C4-2B (cell line): ENCODE results near the gene STEAP3.

Source experiments
- H3K27ac ChIP-seq: fragments of 450-650 bp; 2 replicates; pipeline ENCODE4 v1.5.1; 2017
- ZFX ChIP-seq: fragments of 450-650 bp; IDR thresholded peaks from 2 replicates; pipeline ENCODE4 v1.6.1; 2017
- TF ChIP-seq, protein P1 (sequence below): fragments of 450-650 bp; conservative IDR thresholded peaks from 2 replicates; pipeline ENCODE4 v1.5.1; 2017; ENCODE audit warnings: mild to moderate bottlenecking

STEAP3 gene, protein sequence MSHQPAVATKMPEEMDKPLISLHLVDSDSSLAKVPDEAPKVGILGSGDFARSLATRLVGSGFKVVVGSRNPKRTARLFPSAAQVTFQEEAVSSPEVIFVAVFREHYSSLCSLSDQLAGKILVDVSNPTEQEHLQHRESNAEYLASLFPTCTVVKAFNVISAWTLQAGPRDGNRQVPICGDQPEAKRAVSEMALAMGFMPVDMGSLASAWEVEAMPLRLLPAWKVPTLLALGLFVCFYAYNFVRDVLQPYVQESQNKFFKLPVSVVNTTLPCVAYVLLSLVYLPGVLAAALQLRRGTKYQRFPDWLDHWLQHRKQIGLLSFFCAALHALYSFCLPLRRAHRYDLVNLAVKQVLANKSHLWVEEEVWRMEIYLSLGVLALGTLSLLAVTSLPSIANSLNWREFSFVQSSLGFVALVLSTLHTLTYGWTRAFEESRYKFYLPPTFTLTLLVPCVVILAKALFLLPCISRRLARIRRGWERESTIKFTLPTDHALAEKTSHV

DNA sequence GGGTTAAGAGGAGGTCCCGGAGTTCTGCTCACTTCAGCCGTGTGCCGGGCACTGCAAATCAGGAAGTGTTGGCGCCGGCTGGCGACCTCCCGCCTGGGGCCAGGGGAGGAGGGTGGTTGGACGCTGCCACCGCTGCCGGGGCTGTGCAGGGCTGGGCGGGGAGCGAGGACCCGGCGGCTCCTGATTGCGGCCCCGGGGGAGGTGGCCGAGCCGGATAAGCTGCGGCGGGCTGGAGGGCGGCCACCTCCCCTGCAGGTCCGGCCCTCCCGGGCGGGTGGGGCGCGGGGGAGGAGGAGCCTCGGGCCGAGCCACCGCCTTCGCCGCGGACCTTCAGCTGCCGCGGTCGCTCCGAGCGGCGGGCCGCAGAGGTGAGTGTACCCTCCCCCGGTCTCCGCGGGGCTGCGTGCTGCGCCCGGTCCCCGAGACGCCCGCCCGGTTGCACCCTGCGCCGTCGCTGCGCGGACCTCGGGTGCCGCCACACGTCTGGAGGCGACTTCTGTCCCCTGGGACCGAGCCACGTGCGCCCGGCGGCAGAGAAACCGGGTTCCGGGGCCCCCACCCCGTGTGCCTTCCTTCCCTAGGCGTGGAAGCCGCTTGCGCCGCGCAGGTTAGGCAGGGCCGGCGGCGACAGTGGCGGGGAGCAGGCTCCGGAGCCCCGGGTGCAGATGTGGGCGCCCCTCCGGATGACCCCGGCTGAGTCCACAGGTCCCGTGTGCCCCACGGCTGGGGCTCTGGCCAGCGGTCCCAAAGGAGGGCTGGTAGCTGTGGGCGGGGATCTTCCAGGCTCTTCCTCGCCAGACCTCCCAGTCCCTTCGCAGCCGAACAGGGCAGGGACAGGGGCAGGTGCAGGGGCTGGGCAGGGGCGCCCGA lies at the start of gene STEAP3:
TSS of gene STEAP3 (plus strand) at position 314 of the 870 bp plus-strand sequence. CDS start 7,179 bp downstream, outside the sequence.
- peak within 1 kb of the TSS; percentile 82 for H3K27ac ChIP-seq
- TF ChIP-seq, protein P1, sequence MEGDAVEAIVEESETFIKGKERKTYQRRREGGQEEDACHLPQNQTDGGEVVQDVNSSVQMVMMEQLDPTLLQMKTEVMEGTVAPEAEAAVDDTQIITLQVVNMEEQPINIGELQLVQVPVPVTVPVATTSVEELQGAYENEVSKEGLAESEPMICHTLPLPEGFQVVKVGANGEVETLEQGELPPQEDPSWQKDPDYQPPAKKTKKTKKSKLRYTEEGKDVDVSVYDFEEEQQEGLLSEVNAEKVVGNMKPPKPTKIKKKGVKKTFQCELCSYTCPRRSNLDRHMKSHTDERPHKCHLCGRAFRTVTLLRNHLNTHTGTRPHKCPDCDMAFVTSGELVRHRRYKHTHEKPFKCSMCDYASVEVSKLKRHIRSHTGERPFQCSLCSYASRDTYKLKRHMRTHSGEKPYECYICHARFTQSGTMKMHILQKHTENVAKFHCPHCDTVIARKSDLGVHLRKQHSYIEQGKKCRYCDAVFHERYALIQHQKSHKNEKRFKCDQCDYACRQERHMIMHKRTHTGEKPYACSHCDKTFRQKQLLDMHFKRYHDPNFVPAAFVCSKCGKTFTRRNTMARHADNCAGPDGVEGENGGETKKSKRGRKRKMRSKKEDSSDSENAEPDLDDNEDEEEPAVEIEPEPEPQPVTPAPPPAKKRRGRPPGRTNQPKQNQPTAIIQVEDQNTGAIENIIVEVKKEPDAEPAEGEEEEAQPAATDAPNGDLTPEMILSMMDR, result no peak
- TF ChIP-seq ZFX, result peak; percentile 50; the same call in 1 of the 2 replicates

DNA sequence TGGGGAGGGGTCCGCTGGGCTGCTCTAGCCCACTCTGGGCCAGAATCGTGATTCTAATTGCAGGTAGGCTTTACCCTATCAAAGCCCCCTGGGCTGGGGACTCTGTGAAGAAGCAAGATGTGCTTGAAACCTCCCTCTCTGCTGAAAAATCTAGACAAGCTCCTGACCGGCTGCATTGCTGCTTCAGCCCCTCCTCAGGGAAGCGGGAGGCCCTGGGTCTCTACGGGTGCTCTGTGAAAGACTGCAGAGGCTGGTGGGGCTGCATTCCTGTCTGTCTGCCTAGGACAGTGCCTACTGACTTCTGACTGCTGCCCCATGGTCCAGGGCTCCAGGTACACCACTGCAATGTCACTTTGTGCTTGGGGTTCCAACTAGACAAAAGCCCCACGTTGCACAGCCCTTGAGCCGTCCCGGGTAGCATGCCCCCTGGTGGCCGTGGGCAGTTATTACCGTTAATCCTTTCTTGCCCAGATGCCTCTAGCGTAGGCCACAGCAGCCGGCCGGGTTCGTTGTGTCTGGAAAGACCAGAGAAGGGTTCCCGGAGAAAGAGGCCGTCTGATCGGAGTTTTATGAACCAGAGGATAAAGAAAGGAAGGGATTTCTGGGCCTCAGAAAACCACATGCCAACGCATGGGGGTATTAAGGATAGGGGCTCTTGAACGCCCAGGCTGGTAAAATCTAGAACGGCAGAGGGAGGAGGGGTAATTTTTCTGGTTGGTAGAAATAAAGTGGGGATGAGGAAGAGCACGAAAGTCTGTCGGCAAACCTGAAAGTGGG lies 49.2 kb upstream of the STEAP3 start:
- H3K27ac ChIP-seq, result no peak overlapping the region
- TF ChIP-seq ZFX, result no peak
- TF ChIP-seq, protein P1, result peak; percentile 90

DNA sequence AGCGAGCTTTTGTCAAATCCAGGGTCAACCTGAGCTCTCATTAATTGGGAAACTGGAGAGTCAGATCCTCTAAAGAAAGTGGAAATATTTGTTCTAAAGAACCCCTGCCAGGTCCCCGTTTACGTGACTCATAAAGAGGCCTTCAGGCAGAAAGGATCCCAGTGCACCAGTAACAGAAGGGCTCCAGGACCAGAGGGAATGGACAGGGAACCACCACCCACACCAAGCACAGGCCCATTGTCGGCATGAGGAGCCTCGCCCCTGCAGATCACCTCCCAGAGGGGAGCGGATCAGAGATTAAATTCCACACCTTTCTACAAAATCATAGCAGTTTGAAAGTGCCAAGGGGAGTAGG lies 48.7 kb upstream of the STEAP3 start:
- TF ChIP-seq ZFX, result no peak
- TF ChIP-seq, protein P1, result no peak
- H3K27ac ChIP-seq, result no peak overlapping the region

DNA sequence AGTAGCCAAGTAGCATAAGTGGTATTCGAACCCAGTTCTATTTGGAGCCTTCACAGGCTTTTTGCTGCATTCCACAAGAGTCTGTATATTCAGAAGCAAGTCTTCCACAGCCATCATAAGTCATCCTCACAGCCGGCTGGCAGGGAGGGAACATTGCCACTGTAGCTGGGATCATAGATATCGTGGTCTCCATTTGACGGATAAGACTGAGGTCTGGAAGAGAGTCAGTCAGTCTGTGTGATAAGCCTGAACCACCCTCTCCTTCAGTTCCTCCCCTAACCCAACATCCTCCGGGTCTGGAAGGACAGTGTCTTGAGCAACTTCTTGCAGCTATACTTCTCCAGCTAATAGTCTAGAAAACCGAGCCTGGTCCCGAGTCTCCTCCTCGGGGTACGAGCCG lies 48.1 kb upstream of the STEAP3 start:
- TF ChIP-seq, protein P1, result no peak
- TF ChIP-seq ZFX, result no peak
- no peak overlapping the region for H3K27ac ChIP-seq

DNA sequence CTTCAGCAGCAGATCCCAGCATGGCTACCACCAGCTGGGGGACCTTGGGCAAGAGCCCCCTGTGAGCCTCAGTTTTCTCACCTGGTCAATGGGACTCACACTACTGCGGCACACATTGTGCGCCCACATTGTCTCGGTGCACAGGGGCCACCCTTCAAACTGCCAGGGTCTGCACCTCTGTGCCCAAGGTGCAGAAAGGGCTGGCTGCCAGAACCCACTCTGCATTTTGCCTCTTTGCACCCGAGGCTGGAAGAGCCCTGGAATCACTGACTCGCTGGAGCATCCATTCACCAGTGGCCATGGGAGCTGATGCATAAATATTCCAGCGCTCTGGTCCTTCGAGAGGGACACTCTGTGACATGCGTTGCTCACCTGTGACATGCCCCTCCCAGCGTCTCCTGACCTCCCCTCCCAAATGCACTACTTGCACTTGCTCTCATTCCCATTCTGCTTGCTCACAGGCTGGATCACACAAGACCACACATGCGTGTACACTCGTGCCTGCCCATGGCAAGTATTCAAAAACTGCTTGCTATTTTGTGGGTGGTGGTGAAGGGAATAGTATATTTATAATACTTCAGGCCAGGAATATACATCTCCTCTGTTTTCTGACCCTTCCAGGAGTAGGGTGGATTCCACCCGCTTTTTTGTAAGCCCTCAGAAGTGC lies 46.3 kb upstream of the STEAP3 start:
- TF ChIP-seq, protein P1, result no peak
- no peak for TF ChIP-seq ZFX
- no peak overlapping the region for H3K27ac ChIP-seq

DNA sequence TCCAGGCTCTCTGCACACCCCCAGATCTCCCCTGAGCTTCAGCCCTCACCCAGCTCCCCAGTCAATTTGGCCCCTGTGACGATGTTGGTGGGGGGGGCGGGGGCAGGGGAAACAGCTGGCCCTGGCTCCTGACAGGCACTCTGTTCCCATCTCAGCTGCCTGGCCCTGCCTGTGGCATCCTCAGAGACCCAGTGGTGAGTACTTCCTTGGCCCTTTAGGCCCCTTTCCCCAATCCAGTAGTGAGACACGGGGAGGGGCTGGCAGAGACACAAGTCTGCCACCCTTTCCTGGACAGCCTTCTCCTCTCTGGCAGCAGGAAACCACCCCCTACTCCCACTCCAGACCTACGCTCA lies 45.8 kb upstream of the STEAP3 start:
- TF ChIP-seq, protein P1, result no peak
- TF ChIP-seq ZFX, result no peak
- H3K27ac ChIP-seq, result no peak overlapping the region
